Keratinocyte (primary cell): Measurements from ENCODE around the gene TNFAIP2. TPM values are rescaled to one million over a fixed set of nuclear protein-coding genes. Genes with fewer than 3 reads are reported as not detected.

ENCODE experiments used
- DNase-seq: peaks from one replicate; pipeline ENCODE4 v3.0.0-alpha.2; 2011; ENCODE audit warnings: low read depth, missing footprints, low spot score
- FAIRE-seq: peaks from 2 replicates; lab custom pipeline; 2011; peaks lifted over from hg19 to GRCh38; lab: Jason Lieb, UNC
- H2AFZ ChIP-seq: 2 replicates; pipeline ENCODE4 v1.6.0; 2012; ENCODE audit warnings: low read length, control low read depth, inconsistent platforms; ENCODE audit not compliant: control insufficient read depth
- H3K27ac ChIP-seq: 2 replicates; pipeline ENCODE4 v1.5.1; 2011; ENCODE audit warnings: low read length; ENCODE audit not compliant: control insufficient read depth, insufficient read depth
- H3K27me3 ChIP-seq: 3 replicates; pipeline ENCODE4 v1.6.0; 2011; ENCODE audit warnings: low read length; ENCODE audit not compliant: control insufficient read depth, insufficient read depth; ENCODE audit errors: extremely low read depth
- H3K36me3 ChIP-seq, 2 experiments: 2 replicates in 1 of 2; 3 replicates in 1 of 2; pipeline ENCODE4 v1.5.1; 2011; ENCODE audit warnings: low read length in 2 of 2, mild to moderate bottlenecking in 1 of 2; ENCODE audit not compliant: control insufficient read depth in 2 of 2, insufficient read depth in 2 of 2; ENCODE audit errors: extremely low read depth in 1 of 2
- H3K4me1 ChIP-seq: 3 replicates; pipeline ENCODE4 v1.5.1; 2011; ENCODE audit warnings: low read length; ENCODE audit not compliant: control insufficient read depth, insufficient read depth; ENCODE audit errors: extremely low read depth
- H3K4me2 ChIP-seq: 3 replicates; pipeline ENCODE4 v1.6.0; 2011; ENCODE audit warnings: low read depth, low read length; ENCODE audit not compliant: control insufficient read depth, insufficient read depth; ENCODE audit errors: extremely low read depth
- H3K4me3 ChIP-seq, 3 experiments: fragments of 200-600 bp in 1 of 3; sonication (generic) in 1 of 3; 2 replicates in 2 of 3; 3 replicates in 1 of 3; pipeline ENCODE4 v1.5.1; 2011 to 2016; ENCODE audit warnings: low read length in 3 of 3, mild to moderate bottlenecking in 3 of 3, control low read depth in 2 of 3, inconsistent platforms in 1 of 3, low read depth in 1 of 3, mixed read lengths in 1 of 3, mixed run types in 1 of 3, moderate library complexity in 1 of 3; ENCODE audit not compliant: control insufficient read depth in 2 of 3, insufficient read depth in 2 of 3; ENCODE audit errors: extremely low read depth in 1 of 3
- H3K79me2 ChIP-seq: 2 replicates; pipeline ENCODE4 v1.6.0; 2012; ENCODE audit warnings: low read length; ENCODE audit not compliant: control insufficient read depth, insufficient read depth
- H3K9ac ChIP-seq: 3 replicates; pipeline ENCODE4 v1.6.0; 2011; ENCODE audit warnings: low read length; ENCODE audit not compliant: control insufficient read depth, insufficient read depth; ENCODE audit errors: extremely low read depth
- H3K9me1 ChIP-seq: 3 replicates; pipeline ENCODE4 v1.6.0; 2011; ENCODE audit warnings: low read length; ENCODE audit not compliant: control insufficient read depth, insufficient read depth; ENCODE audit errors: extremely low read depth
- H3K9me3 ChIP-seq: 2 replicates; pipeline ENCODE4 v1.5.1; 2012; ENCODE audit warnings: low read depth, low read length; ENCODE audit not compliant: control insufficient read depth
- H4K20me1 ChIP-seq: 3 replicates; pipeline ENCODE4 v1.6.0; 2011; ENCODE audit warnings: low read length; ENCODE audit not compliant: control insufficient read depth, insufficient read depth; ENCODE audit errors: extremely low read depth
- CTCF ChIP-seq, 3 experiments: IDR thresholded peaks in 1 of 3; conservative IDR thresholded peaks in 1 of 3; optimal IDR thresholded peaks in 1 of 3; 2 replicates in 2 of 3; 3 replicates in 1 of 3; pipeline versions ENCODE3 to v1.5.1; 2011; ENCODE audit warnings: low read length in 3 of 3, mild to moderate bottlenecking in 3 of 3, moderate library complexity in 2 of 3, control low read depth in 1 of 3, inconsistent platforms in 1 of 3; ENCODE audit not compliant: insufficient read depth in 2 of 3; ENCODE audit errors: extremely low read depth in 1 of 3
- EZH2 ChIP-seq: IDR thresholded peaks from one replicate; pipeline ENCODE4 v1.6.1; 2012; ENCODE audit warnings: inconsistent platforms, mild to moderate bottlenecking, low read length, moderate library complexity
- dilution Hi-C: fragments of 300-500 bp; cut with MboI; formaldehyde crosslinking; loops from one replicate; pipeline ENCODE4 v1.7.0; 2020; ENCODE audit warnings: low sequenced_read_pairs; ENCODE audit not compliant: extremely low pct_ligation_motif_present
- polyA plus RNA-seq, 5 experiments: library from polyadenylated mRNA; depleted of rRNA in 3 of 5; stranded (reverse) in 3 of 5; stranded (forward) in 1 of 5; unstranded in 1 of 5; fragments of >200 nt; gene quantifications; 1 replicate in 1 of 5; 2 replicates in 3 of 5; 3 replicates in 1 of 5; pipeline versions ENCODE4 v1.2.1 to v1.2.3, GENCODE V29; 2011 to 2012; ENCODE audit warnings: missing spikeins in 2 of 5, low read depth in 1 of 5, low replicate concordance in 1 of 5

TNFAIP2 gene
- polyA plus RNA-seq, 1 donor (not counting 4 experiments of a cell fraction or from before 2014, with no cell fraction given): 0.71 TPM

DNA sequence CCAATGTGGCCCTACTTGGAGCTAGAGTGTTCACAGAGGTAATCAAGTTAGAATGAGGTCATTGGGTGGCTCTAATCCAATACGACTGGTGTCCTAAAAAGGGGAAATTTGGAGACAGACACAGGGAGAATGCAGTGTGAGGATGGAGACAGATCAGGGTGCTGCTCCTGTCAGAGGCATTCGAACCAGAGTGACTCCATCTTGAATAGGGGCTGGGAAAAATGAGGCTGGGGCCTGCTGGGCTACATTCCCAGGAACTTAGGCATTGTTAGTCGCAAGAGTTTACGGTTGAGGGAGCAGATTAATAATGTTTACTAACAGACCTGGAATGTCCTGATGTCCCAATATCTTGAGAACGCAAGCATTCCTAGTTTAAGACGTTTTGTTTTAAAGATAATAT, 20.2 kb downstream of the TNFAIP2 start:
- Histone ChIP-seq H2AFZ (no peak overlapping the region), H3K27me3 (peaks cover 34% of the 10 kb centered on the region), H3K27ac (no peak overlapping the region), H3K9ac (no peak overlapping the region), H3K9me1 (no peaks in the 10 kb centered on the region), H4K20me1 (no peaks in the 10 kb centered on the region), H3K79me2 (no peaks in the 10 kb centered on the region), H3K4me2 (no peak overlapping the region), H3K4me3 (no peak overlapping the region), H3K4me1 (peaks cover 2% of the 10 kb centered on the region), H3K36me3 (no peaks in the 10 kb centered on the region), H3K9me3 (no peaks in the 10 kb centered on the region)
- no peak for FAIRE-seq
- dilution Hi-C loops: no loop called here
- no peak for TF ChIP-seq EZH2
- TF ChIP-seq CTCF (optimal IDR thresholded peaks at IDR 0.05 in 1 of 3, IDR thresholded peaks at IDR 0.05 in 1 of 3, conservative IDR thresholded peaks at IDR 0.05 in 1 of 3; ENCODE audit: extremely low read depth in 1 of 3, insufficient read depth in 2 of 3, low read length in 3 of 3): no peak
- DNase-seq: no peak

GRCh38 chr14:103144085-103144484, 20.8 kb downstream of the TNFAIP2 start:
- Histone ChIP-seq H3K4me3 (no peak overlapping the region), H2AFZ (no peak overlapping the region)

More at GRCh38 chr14:103144085-103144484, 20.8 kb downstream of the TNFAIP2 start:
- Histone ChIP-seq H3K36me3 (no peaks in the 10 kb centered on the region), H3K9me1 (no peaks in the 10 kb centered on the region), H3K4me1 (peaks cover 2% of the 10 kb centered on the region), H3K4me2 (no peak overlapping the region), H3K79me2 (no peaks in the 10 kb centered on the region), H3K9me3 (no peaks in the 10 kb centered on the region), H3K27me3 (peaks cover 28% of the 10 kb centered on the region), H3K27ac (no peak overlapping the region), H4K20me1 (no peaks in the 10 kb centered on the region), H3K9ac (no peak overlapping the region)
- dilution Hi-C loops: no loop called here
- no peak for TF ChIP-seq EZH2
- no peak for TF ChIP-seq CTCF (optimal IDR thresholded peaks at IDR 0.05 in 1 of 3, IDR thresholded peaks at IDR 0.05 in 1 of 3, conservative IDR thresholded peaks at IDR 0.05 in 1 of 3; ENCODE audit: extremely low read depth in 1 of 3, insufficient read depth in 2 of 3, low read length in 3 of 3)
- DNase-seq (no peak), FAIRE-seq (no peak)
